SK-N-SH treated with all-trans-retinoic acid at 6 μM for 48 hours (cell line): Measurements from ENCODE around the gene LRRC58.
"Not testable (repeated sequence)": the region's sequence is repeated elsewhere in the genome, so short reads cannot be mapped to it uniquely, and the experiment has no call there.

ENCODE experiments used
- ATAC-seq: fragments of 200-7000 bp; cut with Tn5 transposase; 3 replicates; pipeline ENCODE4 v1.9.1; 2020; ENCODE audit warnings: mild to moderate bottlenecking, moderate library complexity
- ARNTL ChIP-seq: fragments of 450-650 bp; formaldehyde crosslinking; IDR thresholded peaks from 2 replicates; pipeline ENCODE4 v1.5.0; 2020; ENCODE audit warnings: low read depth, mild to moderate bottlenecking, moderate library complexity, borderline replicate concordance
- BACH2 ChIP-seq: fragments of 250-450 bp; sonication (Bioruptor Pico); IDR thresholded peaks from 2 replicates; pipeline ENCODE4 v1.9.0; 2021; ENCODE audit warnings: mild to moderate bottlenecking, borderline replicate concordance
- CREB5 ChIP-seq: fragments of 250-450 bp; sonication (Bioruptor Pico); IDR thresholded peaks from 2 replicates; pipeline ENCODE4 v1.5.1; 2020; ENCODE audit warnings: low read depth, mild to moderate bottlenecking, moderate library complexity
- CSDC2 ChIP-seq: fragments of 250-450 bp; sonication (Bioruptor Pico); IDR thresholded peaks from 2 replicates; pipeline ENCODE4 v1.5.0; 2020; ENCODE audit warnings: mild to moderate bottlenecking, moderate library complexity
- ESRRG ChIP-seq: fragments of 250-450 bp; sonication (Bioruptor Pico); IDR thresholded peaks from 2 replicates; pipeline ENCODE4 v1.6.1; 2021; ENCODE audit warnings: mild to moderate bottlenecking
- GLIS3 ChIP-seq: fragments of 250-450 bp; sonication (Bioruptor Pico); IDR thresholded peaks from 2 replicates; pipeline ENCODE4 v1.5.0; 2020; ENCODE audit warnings: mild to moderate bottlenecking, moderate library complexity
- ISL1 ChIP-seq: fragments of 250-450 bp; sonication (Bioruptor Pico); IDR thresholded peaks from 2 replicates; pipeline ENCODE4 v2.1.2; 2022; ENCODE audit warnings: mild to moderate bottlenecking, moderate library complexity
- PATZ1 ChIP-seq: fragments of 250-450 bp; sonication (Bioruptor Pico); IDR thresholded peaks from 2 replicates; pipeline ENCODE4 v1.8.0; 2020; ENCODE audit warnings: mild to moderate bottlenecking, moderate library complexity, borderline replicate concordance
- POU6F1 ChIP-seq: fragments of 250-450 bp; sonication (Bioruptor Pico); IDR thresholded peaks from 2 replicates; pipeline ENCODE4 v1.8.0; 2021; ENCODE audit warnings: low read depth, mild to moderate bottlenecking, moderate library complexity, borderline replicate concordance
- PPARA ChIP-seq: fragments of 250-450 bp; sonication (Bioruptor Pico); IDR thresholded peaks from 2 replicates; pipeline ENCODE4 v1.5.0; 2020; ENCODE audit warnings: mild to moderate bottlenecking, borderline replicate concordance
- SNAI2 ChIP-seq: fragments of 250-450 bp; sonication (Bioruptor Pico); IDR thresholded peaks from 2 replicates; pipeline ENCODE4 v1.5.0; 2020; ENCODE audit warnings: mild to moderate bottlenecking, moderate library complexity
- TCF4 ChIP-seq: fragments of 250-450 bp; sonication (Bioruptor Pico); IDR thresholded peaks from 2 replicates; pipeline ENCODE4 v1.8.0; 2021; ENCODE audit warnings: mild to moderate bottlenecking, moderate library complexity, borderline replicate concordance
- TOX ChIP-seq: fragments of 250-450 bp; sonication (Bioruptor Pico); IDR thresholded peaks from 2 replicates; pipeline ENCODE4 v1.8.0; 2021; ENCODE audit warnings: mild to moderate bottlenecking, moderate library complexity, borderline replicate concordance
- TSHZ2 ChIP-seq: fragments of 250-450 bp; sonication (Bioruptor Pico); IDR thresholded peaks from 2 replicates; pipeline ENCODE4 v1.5.0; 2020; ENCODE audit warnings: mild to moderate bottlenecking, moderate library complexity
- ZC3H10 ChIP-seq: fragments of 250-450 bp; sonication (Bioruptor Pico); IDR thresholded peaks from 2 replicates; pipeline ENCODE4 v1.5.1; 2021; ENCODE audit warnings: mild to moderate bottlenecking, moderate library complexity
- ZFP30 ChIP-seq: fragments of 450-650 bp; formaldehyde crosslinking; IDR thresholded peaks from 2 replicates; pipeline ENCODE4 v1.5.0; 2022; ENCODE audit warnings: mild to moderate bottlenecking, moderate library complexity
- ZNF565 ChIP-seq: fragments of 450-650 bp; formaldehyde crosslinking; conservative IDR thresholded peaks from 2 replicates; pipeline ENCODE4 v1.5.0; 2020; ENCODE audit warnings: low read depth, mild to moderate bottlenecking, moderate library complexity
- ZNF70 ChIP-seq: fragments of 450-650 bp; formaldehyde crosslinking; IDR thresholded peaks from 2 replicates; pipeline ENCODE4 v1.5.0; 2020; ENCODE audit warnings: mild to moderate bottlenecking, moderate library complexity

LRRC58 gene

GRCh38 chr3:120300971-120301370, 48.2 kb downstream of the LRRC58 start:
- no peak for TF ChIP-seq TSHZ2
- no peak for TF ChIP-seq ZFP30
- TF ChIP-seq ZNF70 (CRISPR knock-in tag): no peak
- TF ChIP-seq PATZ1 (CRISPR knock-in tag): no peak
- no peak for TF ChIP-seq TCF4
- no peak for TF ChIP-seq ZNF565
- no peak for TF ChIP-seq SNAI2 (CRISPR knock-in tag)
- no peak for TF ChIP-seq CSDC2 (CRISPR knock-in tag)
- no peak for TF ChIP-seq ESRRG (CRISPR knock-in tag)
- no peak for TF ChIP-seq TOX (CRISPR knock-in tag)
- TF ChIP-seq PPARA: no peak
- no peak for TF ChIP-seq POU6F1 (CRISPR knock-in tag)
- TF ChIP-seq, all 23 proteins: peak for 0
- ATAC-seq: no peak

- no peak for ATAC-seq
- TF ChIP-seq POU6F1 (CRISPR knock-in tag) (no peak), ESRRG (CRISPR knock-in tag) (no peak), ISL1 (CRISPR knock-in tag) (no peak), TSHZ2 (no peak)
- TF ChIP-seq, all 23 proteins: peak for 0
Measured at GRCh38 chr3:120299403-120299802, 49.8 kb downstream of the LRRC58 start.

- TF ChIP-seq ARNTL (CRISPR knock-in tag): no peak
- TF ChIP-seq ZFP30: no peak
Measured at GRCh38 chr3:120298996-120299395, 50.2 kb downstream of the LRRC58 start.

GRCh38 chr3:120291552-120291951, 57.6 kb downstream of the LRRC58 start:
- not testable (repeated sequence) for ATAC-seq

More at GRCh38 chr3:120298996-120299395, 50.2 kb downstream of the LRRC58 start:
- no peak for ATAC-seq

GRCh38 chr3:120289636-120290035, 59.5 kb downstream of the LRRC58 start:
- no peak for ATAC-seq
- no peak for TF ChIP-seq PATZ1 (CRISPR knock-in tag)
- TF ChIP-seq POU6F1 (CRISPR knock-in tag): no peak
- TF ChIP-seq ESRRG (CRISPR knock-in tag): no peak
- no peak for TF ChIP-seq ZC3H10
- TF ChIP-seq CSDC2 (CRISPR knock-in tag): no peak
- TF ChIP-seq PPARA: no peak
- no peak for TF ChIP-seq CREB5 (CRISPR knock-in tag)
- no peak for TF ChIP-seq GLIS3
- no peak for TF ChIP-seq TCF4
- no peak for TF ChIP-seq BACH2 (CRISPR knock-in tag)
